ENCODE data around the gene AFDN. TPM values are rescaled to one million over a fixed set of nuclear protein-coding genes. Genes with fewer than 3 reads are reported as not detected.

The AFDN gene
- total RNA-seq, 6 donors from 2014 or later = 149 to 517 (median 265) TPM

- Histone ChIP-seq H3K9me3 (no peaks in the 10 kb centered on the region), H3K36me3 (peaks cover 0 to 3% (median 0%) of the 10 kb centered on the region in 4 donors), H3K4me1 (peaks cover 2 to 12% (median 8%) of the 10 kb centered on the region in 4 donors), H3K27ac (no peak overlapping the region), H3K4me3 (no peak overlapping the region), H3K27me3 (no peaks in the 10 kb centered on the region)
- no peak for TF ChIP-seq EP300 (IDR thresholded peaks at IDR 0.05)
- TF ChIP-seq POLR2AphosphoS5 (IDR thresholded peaks at IDR 0.05) = no peak
- no peak for TF ChIP-seq CTCF (IDR thresholded peaks at IDR 0.05)
- TF ChIP-seq POLR2A (IDR thresholded peaks at IDR 0.05) = no peak
- 93 to 95% methylated on average over 15 to 27 of the region's 27 CpGs for WGBS, 2 donors
- DNase-seq (no peak), ATAC-seq (ENCODE audit: low FRiP score in 2 of 2) (no peak)
These were observed 150.0 kb downstream of the AFDN start for GRCh38 chr6:167976708-167977107.

- ATAC-seq (ENCODE audit: low FRiP score in 2 of 2) (no peak), DNase-seq (no peak)
- WGBS, 2 donors = 95 to 96% methylated on average over 35 to 37 of the region's 43 CpGs
- no peak for TF ChIP-seq POLR2A (IDR thresholded peaks at IDR 0.05)
- no peak for TF ChIP-seq EP300 (IDR thresholded peaks at IDR 0.05)
- TF ChIP-seq POLR2AphosphoS5 (IDR thresholded peaks at IDR 0.05) = no peak
- TF ChIP-seq CTCF (IDR thresholded peaks at IDR 0.05) = no peak
- Histone ChIP-seq H3K4me3 (no peak overlapping the region), H3K9me3 (no peaks in the 10 kb centered on the region), H3K36me3 (peaks cover 0 to 3% (median 0%) of the 10 kb centered on the region in 4 donors), H3K4me1 (peaks cover 2 to 12% (median 8%) of the 10 kb centered on the region in 4 donors), H3K27ac (no peak overlapping the region), H3K27me3 (no peaks in the 10 kb centered on the region)
These were observed 151.2 kb downstream of the AFDN start for GRCh38 chr6:167977717-167978467.

DNA sequence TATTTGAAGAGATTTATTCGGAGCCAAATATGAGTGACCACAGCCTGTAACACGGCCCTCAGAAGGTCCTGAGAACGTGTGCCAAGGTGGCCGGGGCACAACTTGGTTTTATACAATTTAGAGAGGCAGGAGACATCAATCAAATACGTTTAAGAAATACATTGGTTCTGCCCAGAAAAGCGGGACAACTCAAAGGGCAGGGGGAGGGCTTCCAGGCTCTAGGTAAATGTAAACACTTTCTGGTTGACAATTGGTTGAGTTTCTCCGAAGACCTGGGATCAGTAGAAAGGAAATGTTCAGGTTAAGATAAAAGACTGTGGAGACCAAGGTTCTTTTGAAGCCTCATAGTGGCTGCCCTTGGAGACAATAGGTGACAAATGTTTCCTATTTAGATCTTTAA lies 151.9 kb downstream of the AFDN start:
- Histone ChIP-seq H3K27ac (no peak overlapping the region), H3K4me3 (no peak overlapping the region), H3K9me3 (no peaks in the 10 kb centered on the region), H3K27me3 (no peaks in the 10 kb centered on the region), H3K4me1 (peaks cover 2 to 12% (median 8%) of the 10 kb centered on the region in 4 donors), H3K36me3 (no peaks in the 10 kb centered on the region)
- DNase-seq (no peak), ATAC-seq (ENCODE audit: low FRiP score in 2 of 2) (no peak)
- no peak for TF ChIP-seq EP300 (IDR thresholded peaks at IDR 0.05)
- TF ChIP-seq CTCF (IDR thresholded peaks at IDR 0.05) = no peak
- TF ChIP-seq POLR2AphosphoS5 (IDR thresholded peaks at IDR 0.05) = no peak
- no peak for TF ChIP-seq POLR2A (IDR thresholded peaks at IDR 0.05)
- 67 to 80% methylated on average over 7 of the region's 7 CpGs for WGBS, 2 donors

GRCh38 chr6:167979436-167980139 lies 152.9 kb downstream of the AFDN start:
- Histone ChIP-seq H3K27ac (no peak overlapping the region), H3K9me3 (no peaks in the 10 kb centered on the region), H3K27me3 (no peaks in the 10 kb centered on the region), H3K4me1 (peaks cover 2 to 11% (median 8%) of the 10 kb centered on the region in 4 donors), H3K4me3 (no peak overlapping the region), H3K36me3 (no peaks in the 10 kb centered on the region)
- DNase-seq (no peak), ATAC-seq (ENCODE audit: low FRiP score in 2 of 2) (no peak)
- no peak for TF ChIP-seq EP300 (IDR thresholded peaks at IDR 0.05)
- no peak for TF ChIP-seq POLR2A (IDR thresholded peaks at IDR 0.05)
- no peak for TF ChIP-seq POLR2AphosphoS5 (IDR thresholded peaks at IDR 0.05)
- TF ChIP-seq CTCF (IDR thresholded peaks at IDR 0.05) = no peak
- whole genome bisulfite sequencing, 2 donors = 86 to 90% methylated on average over 12 of the region's 12 CpGs

Measured in upper lobe of left lung (tissue), 6 donors.